Liver (tissue), 9 donors: ENCODE measurements around the gene AMMECR1. TPM values are rescaled to one million over a fixed set of nuclear protein-coding genes. Genes with fewer than 3 reads are reported as not detected.
"Not testable (repeated sequence)": the region's sequence is repeated elsewhere in the genome, so short reads cannot be mapped to it uniquely, and the experiment has no call there.

Experiments
- DNase-seq: peaks from one replicate; pipeline ENCODE4 v3.0.0-alpha.2; 2017; ENCODE audit warnings: low spot score
- H3K27ac ChIP-seq, 2 donors: one replicate each; pipeline ENCODE4 v1.7.0; 2013; ENCODE audit warnings: inconsistent platforms in 2 of 2, low read length in 2 of 2, control low read depth in 1 of 2, low read depth in 1 of 2, mild to moderate bottlenecking in 1 of 2
- H3K27me3 ChIP-seq, 4 donors: one replicate each; pipeline versions ENCODE4 v1.6.1 to v1.7.0; 2013; ENCODE audit warnings: low read length in 3 of 4, inconsistent platforms in 1 of 4, mild to moderate bottlenecking in 1 of 4, moderate library complexity in 1 of 4; ENCODE audit not compliant: control insufficient read depth in 4 of 4, insufficient read depth in 4 of 4
- H3K36me3 ChIP-seq, 4 donors: one replicate each; pipeline versions ENCODE4 v1.6.1 to v1.7.0; 2013; ENCODE audit warnings: low read length in 3 of 4, mild to moderate bottlenecking in 3 of 4, low read depth in 1 of 4, moderate library complexity in 1 of 4; ENCODE audit not compliant: control insufficient read depth in 4 of 4, insufficient read depth in 3 of 4
- H3K4me1 ChIP-seq, 4 donors: one replicate each; pipeline versions ENCODE4 v1.6.1 to v1.7.0; 2013; ENCODE audit warnings: low read length in 3 of 4, mild to moderate bottlenecking in 3 of 4, moderate library complexity in 1 of 4; ENCODE audit not compliant: control insufficient read depth in 4 of 4, insufficient read depth in 4 of 4
- H3K4me3 ChIP-seq, 3 donors: one replicate each; pipeline versions ENCODE4 v1.6.1 to v1.7.0; 2013; ENCODE audit warnings: low read length in 3 of 3, control low read depth in 1 of 3, low read depth in 1 of 3, mild to moderate bottlenecking in 1 of 3
- H3K9ac ChIP-seq, 2 donors: one replicate each; pipeline ENCODE4 v1.7.0; 2013; ENCODE audit warnings: low read length in 2 of 2, mild to moderate bottlenecking in 2 of 2, moderate library complexity in 2 of 2, control low read depth in 1 of 2, low read depth in 1 of 2
- H3K9me3 ChIP-seq, 4 donors: one replicate each; pipeline versions ENCODE4 v1.6.1 to v1.7.0; 2013; ENCODE audit warnings: low read length in 3 of 4; ENCODE audit not compliant: control insufficient read depth in 4 of 4
- ATF3 ChIP-seq: IDR thresholded peaks from 2 replicates; pipeline ENCODE4 v1.6.1; 2016; ENCODE audit warnings: antibody characterized with exemption
- CTCF ChIP-seq: fragments of 150-350 bp; IDR thresholded peaks from 2 replicates; pipeline ENCODE4 v1.5.1; 2017; ENCODE audit warnings: improper control_type of control experiment, low read depth, low read length; ENCODE audit not compliant: missing input control
- EGR1 ChIP-seq, 2 donors: IDR thresholded peaks; 2 replicates each; pipeline ENCODE4 v1.6.1; 2016 to 2018; ENCODE audit warnings: antibody characterized with exemption in 2 of 2, low read depth in 2 of 2
- FOXA1 ChIP-seq: IDR thresholded peaks from 2 replicates; pipeline ENCODE4 v1.6.1; 2016; ENCODE audit warnings: antibody characterized with exemption
- FOXA2 ChIP-seq: IDR thresholded peaks from 2 replicates; pipeline ENCODE4 v1.6.1; 2016; ENCODE audit warnings: antibody characterized with exemption
- GABPA ChIP-seq, 2 donors: IDR thresholded peaks in 1 of 2; conservative IDR thresholded peaks in 1 of 2; 2 replicates each; pipeline ENCODE4 v1.6.1; 2016; ENCODE audit warnings: antibody characterized with exemption in 2 of 2, mild to moderate bottlenecking in 1 of 2, moderate library complexity in 1 of 2
- HNF4A ChIP-seq, 2 donors: conservative IDR thresholded peaks; 2 replicates each; pipeline ENCODE4 v1.6.1; 2016; ENCODE audit warnings: antibody characterized with exemption in 2 of 2, mild to moderate bottlenecking in 2 of 2
- HNF4G ChIP-seq: IDR thresholded peaks from 2 replicates; pipeline ENCODE4 v1.6.1; 2016; ENCODE audit warnings: antibody characterized with exemption
- JUND ChIP-seq, 2 donors: IDR thresholded peaks; 2 replicates each; pipeline ENCODE4 v1.6.1; 2016; ENCODE audit warnings: antibody characterized with exemption in 2 of 2
- MAX ChIP-seq: IDR thresholded peaks from 2 replicates; pipeline ENCODE4 v1.6.1; 2016; ENCODE audit warnings: antibody characterized with exemption
- NR2F2 ChIP-seq: IDR thresholded peaks from 2 replicates; pipeline ENCODE4 v1.6.1; 2016; ENCODE audit warnings: antibody characterized with exemption
- RAD21 ChIP-seq, 2 donors: IDR thresholded peaks; 2 replicates each; pipeline ENCODE4 v1.6.1; 2016; ENCODE audit warnings: antibody characterized with exemption in 2 of 2, mild to moderate bottlenecking in 2 of 2
- REST ChIP-seq: IDR thresholded peaks from 2 replicates; pipeline ENCODE4 v1.6.1; 2016; ENCODE audit warnings: antibody characterized with exemption, mild to moderate bottlenecking
- RXRA ChIP-seq, 2 donors: IDR thresholded peaks; 2 replicates each; pipeline ENCODE4 v1.6.1; 2017 to 2018; ENCODE audit warnings: antibody characterized with exemption in 2 of 2, mild to moderate bottlenecking in 1 of 2
- SP1 ChIP-seq: IDR thresholded peaks from 2 replicates; pipeline ENCODE4 v1.6.1; 2018; ENCODE audit warnings: antibody characterized with exemption, mild to moderate bottlenecking
- TAF1 ChIP-seq: conservative IDR thresholded peaks from 2 replicates; pipeline ENCODE4 v1.6.1; 2016; ENCODE audit warnings: antibody characterized with exemption, mild to moderate bottlenecking
- YY1 ChIP-seq: IDR thresholded peaks from 2 replicates; pipeline ENCODE4 v1.6.1; 2016; ENCODE audit warnings: antibody characterized with exemption, mild to moderate bottlenecking
- ZBTB33 ChIP-seq: IDR thresholded peaks from 2 replicates; pipeline ENCODE4 v1.6.1; 2016; ENCODE audit warnings: antibody characterized with exemption
- WGBS: extraction: QIAGEN DNeasy Blood & Tissue Kit; methylation state at CpG from one replicate; pipeline ENCODE4 v1.1.7; 2013; 5-methylcytosine and 5-hydroxymethylcytosine counted together
- polyA plus RNA-seq, 2 donors: library from polyadenylated mRNA; stranded (reverse) in 1 of 2; unstranded in 1 of 2; fragments of 200-250 nt in 1 of 2; fragments of >200 nt in 1 of 2; fragmentation: Nextera tagmentation in 1 of 2; extraction: Ambion mirVana in 1 of 2; gene quantifications; one replicate each; pipeline versions ENCODE4 v1.2.1 to v1.2.3, GENCODE V29; 2013 to 2015
- total RNA-seq, 2 donors: library from RNA; depleted of rRNA; stranded (reverse); fragments of >200 nt; gene quantifications; one replicate each; pipeline ENCODE4 v1.2.3, GENCODE V29; 2014
- donor health status: healthy.
- donor health status: healthy.
- donor health status: healthy.
- donor health status: healthy.
- donor health status: healthy.

Gene AMMECR1
- total and polyA plus RNA-seq, 4 donors, result 1.7 to 30.9 (median 3.6) TPM

GRCh38 chrX:110331444-110332030 lies 13.7 kb upstream of the AMMECR1 start:
- 79% methylated on average over 3 of the region's 3 CpGs for WGBS
- Histone ChIP-seq H3K27me3 (no peaks in the 10 kb centered on the region), H3K9ac (no peak overlapping the region), H3K4me1 (no peaks in the 10 kb centered on the region), H3K9me3 (no peaks in the 10 kb centered on the region), H3K36me3 (no peaks in the 10 kb centered on the region), H3K27ac (no peak overlapping the region), H3K4me3 (no peak overlapping the region)
- TF ChIP-seq RXRA (IDR thresholded peaks at IDR 0.05) (no peak), CTCF (no peak), MAX (no peak), NR2F2 (no peak), YY1 (no peak), HNF4G (no peak), RAD21 (IDR thresholded peaks at IDR 0.05) (no peak), FOXA2 (no peak), FOXA1 (no peak), REST (no peak), JUND (IDR thresholded peaks at IDR 0.05) (no peak), TAF1 (no peak), EGR1 (IDR thresholded peaks at IDR 0.05; ENCODE audit: low read depth in 2 of 2) (no peak), ATF3 (no peak), SP1 (no peak), HNF4A (conservative IDR thresholded peaks at IDR 0.05) (no peak), ZBTB33 (no peak), GABPA (IDR thresholded peaks at IDR 0.05 in 1 of 2, conservative IDR thresholded peaks at IDR 0.05 in 1 of 2) (no peak)
- no peak for DNase-seq

- WGBS, result 89% methylated on average over 1 of the region's 1 CpG
- H3K27me3 ChIP-seq, DNase-seq, H3K27ac ChIP-seq, H3K9me3 ChIP-seq, H3K4me3 ChIP-seq, H3K4me1 ChIP-seq, H3K36me3 ChIP-seq, H3K9ac ChIP-seq: not testable (repeated sequence)
Observed at GRCh38 chrX:110328613-110329012, 10.7 kb upstream of the AMMECR1 start.
